ENCODE measurements around the gene PRDM1. TPM values are rescaled to one million over a fixed set of nuclear protein-coding genes. Genes with fewer than 3 reads are reported as not detected.

PRDM1 gene
- total and polyA plus RNA-seq, 12 donors, result 0.32 to 11.2 (median 1.9) TPM

- H3K4me3 ChIP-seq, result no peak overlapping the region
- H3K4me1 ChIP-seq, result no peaks in the 10 kb centered on the region
- 95% methylated on average over 3 of the region's 3 CpGs for WGBS, 2 donors
- no peaks in the 10 kb centered on the region for H3K9me3 ChIP-seq
- H3K36me3 ChIP-seq, result no peaks in the 10 kb centered on the region
- H3K27ac ChIP-seq, result no peak overlapping the region
- intact Hi-C loops (cut with DNase I), result no loop called here
- peaks cover 0 to 53% (median 25%) of the 10 kb centered on the region in 7 donors for H3K27me3 ChIP-seq
- TF ChIP-seq CTCF (IDR thresholded peaks at IDR 0.05), result no peak
- ATAC-seq (no peak), DNase-seq (no peak)
These were observed 10.0 kb upstream of the PRDM1 start for GRCh38 chr6:106076139-106076538.

GRCh38 chr6:106077170-106077569, 9.0 kb upstream of the PRDM1 start:
- TF ChIP-seq CTCF (IDR thresholded peaks at IDR 0.05), result no peak
- no peak overlapping the region for H3K27ac ChIP-seq
- no peaks in the 10 kb centered on the region for H3K4me1 ChIP-seq
- intact Hi-C loops (cut with DNase I), result no loop called here
- no peak overlapping the region for H3K4me3 ChIP-seq
- no peaks in the 10 kb centered on the region for H3K9me3 ChIP-seq
- ATAC-seq, result no peak
- 94 to 98% methylated on average over 3 of the region's 3 CpGs for whole genome bisulfite sequencing, 2 donors
- no peak for DNase-seq
- H3K36me3 ChIP-seq, result no peaks in the 10 kb centered on the region
- peaks cover 0 to 53% (median 23%) of the 10 kb centered on the region in 7 donors for H3K27me3 ChIP-seq

- WGBS, 2 donors, result 72 to 74% methylated on average over 5 of the region's 5 CpGs
- ATAC-seq, result no peak
- H3K27me3 ChIP-seq, result peaks cover 0 to 47% (median 19%) of the 10 kb centered on the region in 7 donors
These were observed 8.3 kb upstream of the PRDM1 start for GRCh38 chr6:106077881-106078280.

GRCh38 chr6:106079961-106080762, 6.0 kb upstream of the PRDM1 start:
- 50 to 67% methylated on average over 8 of the region's 8 CpGs for WGBS, 2 donors
- no peak for DNase-seq
- Histone ChIP-seq H3K27ac (no peak overlapping the region), H3K4me3 (no peak overlapping the region), H3K9me3 (no peaks in the 10 kb centered on the region), H3K27me3 (peaks cover 0 to 44% (median 22%) of the 10 kb centered on the region in 7 donors), H3K4me1 (peaks cover 0 to 20% (median 0%) of the 10 kb centered on the region in 9 donors), H3K36me3 (no peaks in the 10 kb centered on the region)
- TF ChIP-seq CTCF (IDR thresholded peaks at IDR 0.05), result no peak
- ATAC-seq, result no peak
- intact Hi-C loops (cut with DNase I), result loop anchor here in 4 of 10 donors (10.0 kb wide), 6 partner anchors 85 to 595 kb away; partner anchors contain the start of gene ATG5 (in 1 of the 4)

More at GRCh38 chr6:106077881-106078280, 8.3 kb upstream of the PRDM1 start:
- intact Hi-C loops (cut with DNase I), result no loop called here
- H3K27ac ChIP-seq, result no peak overlapping the region
- TF ChIP-seq CTCF (IDR thresholded peaks at IDR 0.05), result no peak
- H3K9me3 ChIP-seq, result no peaks in the 10 kb centered on the region
- DNase-seq, result no peak
- no peaks in the 10 kb centered on the region for H3K36me3 ChIP-seq
- H3K4me1 ChIP-seq, result no peaks in the 10 kb centered on the region
- H3K4me3 ChIP-seq, result no peak overlapping the region

Data from heart right ventricle (tissue), 16 donors.